Measurements from ENCODE around the gene ENSA.
"Not testable (repeated sequence)": the region's sequence is repeated elsewhere in the genome, so short reads cannot be mapped to it uniquely, and the experiment has no call there.

Gene ENSA

GRCh38 chr1:150628766-150629114, 672 bp downstream of the ENSA start:
- no peak for TF ChIP-seq CTCF (conservative IDR thresholded peaks at IDR 0.05; ENCODE audit: low read depth)
- ChIA-PET CTCF (interaction anchor here (1.6 kb wide), 1 partner anchor 68 kb away, joined by 5 read pairs; no protein-coding TSS in a partner anchor), POLR2A (ENCODE audit: low non-redundant PET) (interaction anchor here (0.6 to 1.3 kb wide), 3 partner anchors 20 to 306 kb away, joined by 3 to 7 read pairs (median 4); partner anchors contain the start of gene MCL1)
- no peak for DNase-seq (ENCODE audit: low spot score)
- H3K27ac ChIP-seq = peak overlapping the region; percentile 91

GRCh38 chr1:150627826-150628410, 1.5 kb downstream of the ENSA start:
- ChIA-PET POLR2A (ENCODE audit: low non-redundant PET) (interaction anchor here (0.5 to 1.2 kb wide), 3 partner anchors 11 to 49 kb away, joined by 3 to 8 read pairs (median 4); partner anchors contain the start of gene MCL1), CTCF (interaction anchor here (0.6 kb wide), 2 partner anchors 46 to 105 kb away, joined by 3 to 4 read pairs; no protein-coding TSS in a partner anchor)
- H3K27ac ChIP-seq = no peak overlapping the region

GRCh38 chr1:150626150-150626549, 3.3 kb downstream of the ENSA start:
- ChIA-PET POLR2A (ENCODE audit: low non-redundant PET) (no interaction called here), CTCF (no interaction called here)

More at GRCh38 chr1:150627826-150628410, 1.5 kb downstream of the ENSA start:
- no peak for TF ChIP-seq CTCF (conservative IDR thresholded peaks at IDR 0.05; ENCODE audit: low read depth)
- no peak for DNase-seq (ENCODE audit: low spot score)

GRCh38 chr1:150624546-150624945, 4.9 kb downstream of the ENSA start:
- POLR2A ChIA-PET (ENCODE audit: low non-redundant PET) = interaction anchor here (0.7 kb wide), 1 partner anchor 45 kb away, joined by 3 read pairs; the partner anchor contains the start of gene MCL1
- CTCF ChIA-PET = interaction anchor here (0.6 to 0.7 kb wide), 2 partner anchors 40 to 45 kb away, joined by 5 read pairs; partner anchors contain the start of gene MCL1
- not testable (repeated sequence) for DNase-seq (ENCODE audit: low spot score)
- peak overlapping the region; percentile 41 for H3K27ac ChIP-seq

More at GRCh38 chr1:150626150-150626549, 3.3 kb downstream of the ENSA start:
- no peak for TF ChIP-seq CTCF (conservative IDR thresholded peaks at IDR 0.05; ENCODE audit: low read depth)
- peak overlapping the region; percentile 36 for H3K27ac ChIP-seq
- DNase-seq (ENCODE audit: low spot score) = peak; percentile 52

- CTCF ChIA-PET = interaction anchor here (0.6 to 0.7 kb wide), 3 partner anchors 39 to 278 kb away, joined by 3 to 5 read pairs (median 5); partner anchors contain the start of gene MCL1
- POLR2A ChIA-PET (ENCODE audit: low non-redundant PET) = interaction anchor here (0.7 kb wide), 1 partner anchor 44 kb away, joined by 3 read pairs; the partner anchor contains the start of gene MCL1
- H3K27ac ChIP-seq = peak overlapping the region; percentile 41
- peak; percentile 62 for DNase-seq (ENCODE audit: low spot score)
These were observed 5.3 kb downstream of the ENSA start for GRCh38 chr1:150624134-150624533.

- POLR2A ChIA-PET (ENCODE audit: low non-redundant PET) = no interaction called here
These were observed 7.0 kb downstream of the ENSA start for GRCh38 chr1:150622303-150622975.

More at GRCh38 chr1:150622303-150622975, 7.0 kb downstream of the ENSA start:
- peak overlapping the region; percentile 61 for H3K27ac ChIP-seq
- no peak for TF ChIP-seq CTCF (conservative IDR thresholded peaks at IDR 0.05; ENCODE audit: low read depth)
- CTCF ChIA-PET = interaction anchor here (0.7 kb wide), 1 partner anchor 130 kb away, joined by 3 read pairs; no protein-coding TSS in a partner anchor
- no peak for DNase-seq (ENCODE audit: low spot score)

All from RWPE1 (cell line).